Measurements from ENCODE around the gene IL1A. TPM values are rescaled to one million over a fixed set of nuclear protein-coding genes. Genes with fewer than 3 reads are reported as not detected.

Gene IL1A
- total and polyA plus RNA-seq, 10 of the 15 experiments (the other 5 are each of a cell fraction or from before 2014, with no cell fraction given): 0.10 to 8.7 (median 6.9) TPM

DNA sequence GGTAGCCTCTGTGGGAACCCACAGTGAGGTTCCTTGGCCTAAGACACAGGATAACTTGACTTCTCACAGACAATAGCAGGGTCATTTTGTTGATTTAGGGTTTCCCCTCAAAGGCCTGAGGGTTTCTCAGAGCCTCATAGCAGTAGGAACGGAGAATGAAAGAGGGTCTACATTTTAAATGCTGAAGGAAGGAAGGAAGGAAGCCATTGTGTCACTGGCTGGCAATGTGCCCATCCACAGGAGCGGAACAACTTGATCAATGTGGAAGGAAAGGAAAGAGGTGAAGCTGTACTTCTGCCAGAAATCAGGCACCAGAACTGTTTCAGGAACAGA is 47.2 kb upstream of the IL1A start (continued):
- TF ChIP-seq CBFB (IDR thresholded peaks at IDR 0.05; ENCODE audit: low read depth) (no peak), KDM1A (IDR thresholded peaks at IDR 0.05; ENCODE audit: borderline replicate concordance) (no peak), ESRRA (IDR thresholded peaks at IDR 0.05; ENCODE audit: low read length) (no peak), RUNX3 (IDR thresholded peaks at IDR 0.05; ENCODE audit: low read length) (no peak), E4F1 (IDR thresholded peaks at IDR 0.05; ENCODE audit: borderline replicate concordance, partially characterized antibody) (no peak), ASH2L (IDR thresholded peaks at IDR 0.05; ENCODE audit: borderline replicate concordance, low read depth) (no peak), SUZ12 (IDR thresholded peaks at IDR 0.05; ENCODE audit: unreplicated experiment) (no peak), BHLHE40 (IDR thresholded peaks at IDR 0.05; ENCODE audit: borderline replicate concordance in 1 of 2, low read depth in 2 of 2, low read length in 1 of 2) (no peak), ZNF592 (IDR thresholded peaks at IDR 0.05) (peak; percentile 63; the same call in 1 of the 2 replicates), SIX5 (IDR thresholded peaks at IDR 0.05; ENCODE audit: low read depth, low read length, severe bottlenecking) (no peak), PML (IDR thresholded peaks at IDR 0.05; ENCODE audit: low read length) (no peak), CHD2 (IDR thresholded peaks at IDR 0.05; ENCODE audit: borderline replicate concordance, low read depth, low read length) (no peak), ETV6 (conservative IDR thresholded peaks at IDR 0.05 in 1 of 2, IDR thresholded peaks at IDR 0.05 in 1 of 2; ENCODE audit: borderline replicate concordance in 1 of 2, low read depth in 1 of 2) (peak in 1 of 2 experiments; percentile 55; a peak in 1 of 4 replicates), TBL1XR1 (IDR thresholded peaks at IDR 0.05; ENCODE audit: low read depth, low read length) (no peak), ZBED1 (IDR thresholded peaks at IDR 0.05; ENCODE audit: borderline replicate concordance) (0 out of 2 replicates have a peak, but pooled peaks have one; percentile 0), IRF5 (IDR thresholded peaks at IDR 0.05; ENCODE audit: borderline replicate concordance) (no peak), ZSCAN29 (IDR thresholded peaks at IDR 0.05) (no peak)
- TF ChIP-seq, protein P1, sequence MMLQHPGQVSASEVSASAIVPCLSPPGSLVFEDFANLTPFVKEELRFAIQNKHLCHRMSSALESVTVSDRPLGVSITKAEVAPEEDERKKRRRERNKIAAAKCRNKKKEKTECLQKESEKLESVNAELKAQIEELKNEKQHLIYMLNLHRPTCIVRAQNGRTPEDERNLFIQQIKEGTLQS (IDR thresholded peaks at IDR 0.05; ENCODE audit: borderline replicate concordance, extremely low read depth, low read depth, low read length): no peak
- TF ChIP-seq, protein P2, sequence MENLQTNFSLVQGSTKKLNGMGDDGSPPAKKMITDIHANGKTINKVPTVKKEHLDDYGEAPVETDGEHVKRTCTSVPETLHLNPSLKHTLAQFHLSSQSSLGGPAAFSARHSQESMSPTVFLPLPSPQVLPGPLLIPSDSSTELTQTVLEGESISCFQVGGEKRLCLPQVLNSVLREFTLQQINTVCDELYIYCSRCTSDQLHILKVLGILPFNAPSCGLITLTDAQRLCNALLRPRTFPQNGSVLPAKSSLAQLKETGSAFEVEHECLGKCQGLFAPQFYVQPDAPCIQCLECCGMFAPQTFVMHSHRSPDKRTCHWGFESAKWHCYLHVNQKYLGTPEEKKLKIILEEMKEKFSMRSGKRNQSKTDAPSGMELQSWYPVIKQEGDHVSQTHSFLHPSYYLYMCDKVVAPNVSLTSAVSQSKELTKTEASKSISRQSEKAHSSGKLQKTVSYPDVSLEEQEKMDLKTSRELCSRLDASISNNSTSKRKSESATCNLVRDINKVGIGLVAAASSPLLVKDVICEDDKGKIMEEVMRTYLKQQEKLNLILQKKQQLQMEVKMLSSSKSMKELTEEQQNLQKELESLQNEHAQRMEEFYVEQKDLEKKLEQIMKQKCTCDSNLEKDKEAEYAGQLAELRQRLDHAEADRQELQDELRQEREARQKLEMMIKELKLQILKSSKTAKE (IDR thresholded peaks at IDR 0.05; ENCODE audit: low read depth, poor library complexity, severe bottlenecking): no peak

Measured in GM12878 (cell line).